WTC11 (cell line): Measurements from ENCODE around the gene SLC25A22.

Experiments used
- CTCF ChIP-seq: fragments of 200-600 bp; IDR thresholded peaks from 2 replicates; pipeline ENCODE4 v1.8.0; 2022; ENCODE audit warnings: antibody characterized with exemption
- KAT7 ChIP-seq: sonication (generic); formaldehyde crosslinking; IDR thresholded peaks from 2 replicates; pipeline ENCODE4 v1.8.1; 2023; ENCODE audit warnings: missing genetic modification reagents, mild to moderate bottlenecking, borderline replicate concordance

- TF ChIP-seq KAT7 (CRISPR knock-in tag) (no peak), CTCF (no peak)
Observed at GRCh38 chr11:813072-813455, 15.0 kb upstream of the SLC25A22 start.
